PFSK-1 (cell line): ENCODE measurements around the gene STK17B.

Experiments
- FOXP2 ChIP-seq: optimal IDR thresholded peaks from 2 replicates; pipeline ENCODE3; 2011; ENCODE audit warnings: borderline replicate concordance, control low read depth, inconsistent platforms; ENCODE audit not compliant: insufficient read depth; ENCODE audit errors: extremely low read length, extremely low read depth
- POLR2AphosphoS5 ChIP-seq: IDR thresholded peaks from 2 replicates; pipeline ENCODE4 v1.6.1; 2012; ENCODE audit warnings: low read depth, mild to moderate bottlenecking, control low read depth, low read length, moderate library complexity
- SIN3A ChIP-seq: IDR thresholded peaks from 2 replicates; pipeline ENCODE4 v1.6.1; 2012; ENCODE audit warnings: mild to moderate bottlenecking, low read length, moderate library complexity, borderline replicate concordance; ENCODE audit not compliant: insufficient read depth
- TAF1 ChIP-seq: IDR thresholded peaks from 2 replicates; pipeline ENCODE4 v1.6.1; 2012; ENCODE audit warnings: low read length, control low read depth, borderline replicate concordance; ENCODE audit not compliant: insufficient read depth
- TF ChIP-seq, protein P1 (sequence below), 2 experiments: IDR thresholded peaks; 2 replicates each; pipeline versions ENCODE4 v1.6.1 to v1.8.0; 2011 to 2012; ENCODE audit warnings: low read depth in 2 of 2, low read length in 2 of 2, control low read depth in 1 of 2, inconsistent platforms in 1 of 2, mild to moderate bottlenecking in 1 of 2, moderate library complexity in 1 of 2; ENCODE audit not compliant: insufficient read depth in 1 of 2

STK17B gene

DNA sequence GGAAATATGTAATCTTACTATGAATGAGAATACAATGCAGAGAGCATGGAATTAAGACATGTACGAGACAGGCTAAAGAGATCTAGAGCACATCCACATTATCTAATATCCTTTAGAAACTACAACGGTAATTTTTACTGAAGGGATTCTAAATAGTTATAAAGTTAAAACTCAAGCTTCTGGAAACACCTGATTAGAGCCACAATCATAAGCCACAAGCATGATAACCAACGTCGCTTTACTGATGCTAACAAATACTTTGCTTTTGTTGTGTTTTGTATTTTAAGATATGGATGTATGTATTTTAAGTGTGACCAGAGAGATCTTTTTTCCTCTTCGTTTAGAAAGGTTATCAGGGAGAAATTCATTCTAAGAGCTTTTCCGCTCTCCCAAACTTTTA is 44.0 kb upstream of the STK17B start:
- TF ChIP-seq TAF1 = no peak
- no peak for TF ChIP-seq FOXP2
- TF ChIP-seq, protein P1, sequence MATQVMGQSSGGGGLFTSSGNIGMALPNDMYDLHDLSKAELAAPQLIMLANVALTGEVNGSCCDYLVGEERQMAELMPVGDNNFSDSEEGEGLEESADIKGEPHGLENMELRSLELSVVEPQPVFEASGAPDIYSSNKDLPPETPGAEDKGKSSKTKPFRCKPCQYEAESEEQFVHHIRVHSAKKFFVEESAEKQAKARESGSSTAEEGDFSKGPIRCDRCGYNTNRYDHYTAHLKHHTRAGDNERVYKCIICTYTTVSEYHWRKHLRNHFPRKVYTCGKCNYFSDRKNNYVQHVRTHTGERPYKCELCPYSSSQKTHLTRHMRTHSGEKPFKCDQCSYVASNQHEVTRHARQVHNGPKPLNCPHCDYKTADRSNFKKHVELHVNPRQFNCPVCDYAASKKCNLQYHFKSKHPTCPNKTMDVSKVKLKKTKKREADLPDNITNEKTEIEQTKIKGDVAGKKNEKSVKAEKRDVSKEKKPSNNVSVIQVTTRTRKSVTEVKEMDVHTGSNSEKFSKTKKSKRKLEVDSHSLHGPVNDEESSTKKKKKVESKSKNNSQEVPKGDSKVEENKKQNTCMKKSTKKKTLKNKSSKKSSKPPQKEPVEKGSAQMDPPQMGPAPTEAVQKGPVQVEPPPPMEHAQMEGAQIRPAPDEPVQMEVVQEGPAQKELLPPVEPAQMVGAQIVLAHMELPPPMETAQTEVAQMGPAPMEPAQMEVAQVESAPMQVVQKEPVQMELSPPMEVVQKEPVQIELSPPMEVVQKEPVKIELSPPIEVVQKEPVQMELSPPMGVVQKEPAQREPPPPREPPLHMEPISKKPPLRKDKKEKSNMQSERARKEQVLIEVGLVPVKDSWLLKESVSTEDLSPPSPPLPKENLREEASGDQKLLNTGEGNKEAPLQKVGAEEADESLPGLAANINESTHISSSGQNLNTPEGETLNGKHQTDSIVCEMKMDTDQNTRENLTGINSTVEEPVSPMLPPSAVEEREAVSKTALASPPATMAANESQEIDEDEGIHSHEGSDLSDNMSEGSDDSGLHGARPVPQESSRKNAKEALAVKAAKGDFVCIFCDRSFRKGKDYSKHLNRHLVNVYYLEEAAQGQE (IDR thresholded peaks at IDR 0.05; ENCODE audit: insufficient read depth in 1 of 2, low read depth in 2 of 2, low read length in 2 of 2) = no peak
- no peak for TF ChIP-seq POLR2AphosphoS5
- TF ChIP-seq SIN3A = no peak

- TF ChIP-seq TAF1 (no peak), POLR2AphosphoS5 (no peak), SIN3A (no peak), FOXP2 (no peak)
- TF ChIP-seq, protein P1 (IDR thresholded peaks at IDR 0.05; ENCODE audit: insufficient read depth in 1 of 2, low read depth in 2 of 2, low read length in 2 of 2) = no peak
Observed at GRCh38 chr2:196214156-196214555, 42.8 kb upstream of the STK17B start.

GRCh38 chr2:196213252-196213980 is 42.0 kb upstream of the STK17B start:
- TF ChIP-seq, protein P1 (IDR thresholded peaks at IDR 0.05; ENCODE audit: insufficient read depth in 1 of 2, low read depth in 2 of 2, low read length in 2 of 2) = no peak
- TF ChIP-seq FOXP2 (no peak), TAF1 (no peak), POLR2AphosphoS5 (no peak), SIN3A (no peak)

- no peak for TF ChIP-seq TAF1
- no peak for TF ChIP-seq SIN3A
- no peak for TF ChIP-seq POLR2AphosphoS5
- TF ChIP-seq FOXP2 = no peak
- TF ChIP-seq, protein P1 (IDR thresholded peaks at IDR 0.05; ENCODE audit: insufficient read depth in 1 of 2, low read depth in 2 of 2, low read length in 2 of 2) = no peak
Observed at GRCh38 chr2:196208915-196209314, 37.5 kb upstream of the STK17B start.

GRCh38 chr2:196206804-196207203 is 35.4 kb upstream of the STK17B start:
- TF ChIP-seq SIN3A (no peak), POLR2AphosphoS5 (no peak), FOXP2 (no peak), TAF1 (no peak)
- TF ChIP-seq, protein P1 (IDR thresholded peaks at IDR 0.05; ENCODE audit: insufficient read depth in 1 of 2, low read depth in 2 of 2, low read length in 2 of 2) = no peak
